ENCODE results near the gene ATF4. TPM values are rescaled to one million over a fixed set of nuclear protein-coding genes. Genes with fewer than 3 reads are reported as not detected.
A peak's percentile ranks its signal among the peaks of the same experiment; 100 is the strongest.

ATF4 gene
- total and polyA plus RNA-seq, 2 of the 8 experiments (the other 6 are each of a cell fraction or from before 2014, with no cell fraction given) = 553 to 704 TPM

DNA sequence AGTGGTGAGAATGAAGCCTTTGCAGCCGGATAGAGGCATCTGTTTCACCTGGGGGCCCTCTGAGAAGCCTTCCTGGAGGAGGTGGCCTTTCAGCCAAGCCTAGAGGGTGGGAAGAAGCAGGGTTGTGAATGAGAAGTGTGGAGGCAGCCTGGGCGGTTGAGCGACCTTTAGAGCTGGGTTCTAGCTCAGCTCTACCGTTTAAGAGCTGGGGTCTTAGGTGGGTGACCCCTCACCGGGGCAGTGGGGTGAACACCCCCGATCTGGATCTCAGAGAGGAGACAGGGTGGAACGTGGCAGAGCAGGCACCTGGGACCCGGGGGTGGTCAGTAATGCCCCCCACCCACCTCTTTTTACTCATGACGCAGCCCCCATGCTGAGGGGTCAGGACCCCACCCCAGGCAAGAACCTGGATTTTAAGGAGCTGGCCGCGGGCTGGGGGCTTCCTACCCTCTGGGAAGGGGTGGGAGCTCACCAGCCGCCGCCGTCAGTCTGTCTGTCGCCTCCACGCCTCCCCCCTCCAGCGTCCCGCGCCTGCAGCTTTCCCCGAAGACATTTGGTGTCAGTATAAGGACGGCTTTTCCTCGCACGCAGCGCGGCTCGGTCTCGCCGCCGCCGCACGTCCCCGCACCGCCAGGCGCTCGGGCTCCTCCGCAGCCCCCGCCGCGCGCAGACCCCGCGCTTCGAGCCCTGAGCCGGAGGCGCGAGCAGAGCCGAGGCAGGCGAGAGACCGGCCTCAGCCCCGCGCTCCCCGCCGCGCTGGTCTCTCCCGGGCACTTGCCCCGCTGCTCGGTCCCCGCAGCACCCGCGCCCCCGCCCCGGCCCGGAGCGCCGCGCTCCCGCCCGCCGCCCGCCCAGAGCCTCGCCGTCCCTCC lies 36.8 kb downstream of the ATF4 start:
- Histone ChIP-seq H3K23ac (ENCODE audit: insufficient read length) (no peak overlapping the region), H3K4me2 (ENCODE audit: insufficient read depth in 1 of 2, low read depth in 2 of 2, low read length in 2 of 2) (peak overlapping the region; percentile 54 to 69), H4K8ac (ENCODE audit: extremely low read depth, insufficient read depth, low read length) (peak overlapping the region; percentile 35; the same call in 1 of the 2 replicates), H3K9me3 (ENCODE audit: insufficient read depth in 2 of 2, low read depth in 1 of 2, low read length in 1 of 2) (no peaks in the 10 kb centered on the region), H3K56ac (replicated peaks; ENCODE audit: insufficient read length, low read depth, low read length) (no peak overlapping the region), H3K27me3 (replicated peaks in 1 of 4; ENCODE audit: control insufficient read depth in 3 of 4, extremely low read depth in 1 of 4, insufficient read depth in 3 of 4, low read length in 3 of 4) (peaks cover 30 to 51% (median 45%) of the 10 kb centered on the region in 4 experiments), H3K23me2 (ENCODE audit: low read depth, low read length) (no peaks in the 10 kb centered on the region; the same call in 1 of the 2 replicates), H3K18ac (ENCODE audit: extremely low read depth, low read length) (no peak overlapping the region; the same call in 1 of the 2 replicates), H4K5ac (ENCODE audit: insufficient read length, low read depth, low read length) (no peak overlapping the region), H2BK20ac (ENCODE audit: low read length) (no peak overlapping the region), H3K36me3 (ENCODE audit: control insufficient read depth in 2 of 4, insufficient read depth in 4 of 4, low read length in 3 of 4) (peaks cover 0 to 3% (median 0%) of the 10 kb centered on the region in 4 experiments; a peak in 1 of 8 replicates), H3K4me3 (ENCODE audit: extremely low read depth in 1 of 4, insufficient read depth in 2 of 4, low read depth in 3 of 4, low read length in 4 of 4) (peak overlapping the region; percentile 8 to 54 (median 20); a peak in 5 of 8 replicates), H4K91ac (replicated peaks; ENCODE audit: insufficient read length, low read length) (no peak overlapping the region), H3K79me1 (ENCODE audit: low read depth, low read length) (no peaks in the 10 kb centered on the region), H2BK5ac (ENCODE audit: low read depth, low read length) (no peak overlapping the region), H3K4me1 (replicated peaks in 1 of 4; ENCODE audit: control insufficient read depth in 3 of 4, insufficient read depth in 4 of 4, low read length in 3 of 4) (peaks cover 4 to 21% (median 6%) of the 10 kb centered on the region in 4 experiments; a peak in 6 of 7 replicates), H3K9ac (replicated peaks in 1 of 4; ENCODE audit: extremely low read depth in 1 of 4, low read depth in 3 of 4, low read length in 3 of 4) (no peak overlapping the region), H3K14ac (ENCODE audit: insufficient read length) (no peak overlapping the region), H4K20me1 (replicated peaks in 1 of 2; ENCODE audit: control insufficient read depth in 1 of 2, insufficient read depth in 2 of 2, low read length in 2 of 2) (peaks cover 0 to 5% of the 10 kb centered on the region in 2 experiments), H2AK5ac (ENCODE audit: low read depth, low read length) (no peak overlapping the region), H2AFZ (ENCODE audit: low read length) (no peak overlapping the region), H2BK120ac (replicated peaks; ENCODE audit: low read depth, low read length) (no peak overlapping the region), H3K4ac (replicated peaks; ENCODE audit: insufficient read length, low read depth, low read length) (no peak overlapping the region), H2BK12ac (ENCODE audit: low read depth, low read length) (no peak overlapping the region), H3K79me2 (ENCODE audit: control insufficient read depth in 1 of 2, insufficient read depth in 2 of 2, low read length in 2 of 2) (no peaks in the 10 kb centered on the region), H3K27ac (ENCODE audit: low read depth, low read length) (no peak overlapping the region), H2BK15ac (ENCODE audit: low read length) (no peak overlapping the region)
- CTCF ChIA-PET (ENCODE audit: partially characterized antibody) = interaction anchor here (0.7 to 3.2 kb wide), 7 partner anchors 22 to 75 kb away, joined by 3 to 17 read pairs (median 4); no protein-coding TSS in a partner anchor
- FAIRE-seq (no peak), DNase-seq (ENCODE audit: low read depth in 1 of 2, low spot score in 2 of 2) (no peak)
- TF ChIP-seq EZH2 (IDR thresholded peaks at IDR 0.05; ENCODE audit: low read depth, low read length, severe bottlenecking) = peak; percentile 56
- no peak for TF ChIP-seq TAF1 (IDR thresholded peaks at IDR 0.05; ENCODE audit: low read depth, low read length)
- no peak for TF ChIP-seq GTF2F1 (IDR thresholded peaks at IDR 0.05; ENCODE audit: borderline replicate concordance, low read depth, low read length)
- peak; percentile 5 to 39; a peak in 2 of 4 replicates for TF ChIP-seq RAD21 (IDR thresholded peaks at IDR 0.05 in 1 of 2, conservative IDR thresholded peaks at IDR 0.05 in 1 of 2; ENCODE audit: low read depth in 2 of 2, low read length in 2 of 2)
- TF ChIP-seq SUZ12 (IDR thresholded peaks at IDR 0.05; ENCODE audit: low read length) = peak; percentile 36; the same call in 1 of the 2 replicates
- POLR2A ChIA-PET (ENCODE audit: partially characterized antibody) = interaction anchor here (0.7 to 2.6 kb wide), 3 partner anchors 12 to 37 kb away, joined by 3 to 9 read pairs (median 6); partner anchors contain the start of gene ATF4
- WGBS, 2 experiments (ENCODE audit: extremely low coverage in 1 of 2, insufficient coverage in 1 of 2, insufficient read length in 1 of 2, insufficient replicate concordance in 2 of 2, low coverage in 1 of 2, low lambda C conversion rate in 2 of 2, missing lambda C conversion rate in 1 of 2) = 22% methylated on average over 37 of the region's 72 CpGs; no CpG with 5 or more reads in 1 of the 2 experiments

Data from H1 (cell line).